Measurements from ENCODE around the gene SPTBN5.

DNA sequence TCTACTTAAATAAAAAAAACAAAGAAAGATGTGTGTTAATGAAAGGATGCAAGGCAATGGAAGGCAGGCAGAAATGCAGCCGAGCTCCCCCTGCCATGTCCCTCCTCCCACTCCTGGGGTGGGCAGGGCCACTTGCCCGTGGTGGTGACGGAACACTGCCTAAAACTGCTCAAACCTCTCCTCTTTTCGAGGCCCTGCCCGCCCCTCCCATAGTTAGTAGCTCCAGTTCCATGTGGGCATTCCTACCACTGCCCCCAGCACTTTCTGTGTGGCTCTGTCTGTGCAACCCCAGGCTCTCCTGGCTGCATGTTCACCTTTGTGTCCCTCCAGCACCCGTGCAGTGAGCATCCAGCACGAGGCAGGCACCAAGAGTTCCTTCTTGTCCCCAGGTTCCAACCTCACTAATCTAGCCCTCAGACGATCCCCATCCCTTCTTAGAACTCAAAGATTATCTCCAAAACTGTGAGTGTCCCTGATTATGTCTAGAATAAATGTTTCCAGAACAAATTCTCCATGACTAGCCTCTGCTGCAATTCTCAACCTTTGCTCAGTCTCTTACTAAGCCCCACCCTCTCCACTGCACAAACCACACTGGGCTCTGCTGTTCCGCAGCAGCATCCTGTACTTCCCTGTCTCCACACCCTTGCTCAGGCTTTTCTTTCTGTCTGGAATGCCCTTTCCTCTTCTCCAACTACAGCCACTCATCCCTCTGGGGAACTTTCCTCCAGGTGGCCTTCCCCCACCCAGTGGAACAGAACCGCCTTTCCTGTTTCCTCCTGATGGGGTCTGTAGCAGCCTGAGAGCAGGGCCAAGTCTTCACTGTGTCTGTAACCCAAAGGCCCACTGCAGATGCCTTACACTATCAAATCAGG, 32.6 kb upstream of the SPTBN5 start:
- TF ChIP-seq, protein P1, sequence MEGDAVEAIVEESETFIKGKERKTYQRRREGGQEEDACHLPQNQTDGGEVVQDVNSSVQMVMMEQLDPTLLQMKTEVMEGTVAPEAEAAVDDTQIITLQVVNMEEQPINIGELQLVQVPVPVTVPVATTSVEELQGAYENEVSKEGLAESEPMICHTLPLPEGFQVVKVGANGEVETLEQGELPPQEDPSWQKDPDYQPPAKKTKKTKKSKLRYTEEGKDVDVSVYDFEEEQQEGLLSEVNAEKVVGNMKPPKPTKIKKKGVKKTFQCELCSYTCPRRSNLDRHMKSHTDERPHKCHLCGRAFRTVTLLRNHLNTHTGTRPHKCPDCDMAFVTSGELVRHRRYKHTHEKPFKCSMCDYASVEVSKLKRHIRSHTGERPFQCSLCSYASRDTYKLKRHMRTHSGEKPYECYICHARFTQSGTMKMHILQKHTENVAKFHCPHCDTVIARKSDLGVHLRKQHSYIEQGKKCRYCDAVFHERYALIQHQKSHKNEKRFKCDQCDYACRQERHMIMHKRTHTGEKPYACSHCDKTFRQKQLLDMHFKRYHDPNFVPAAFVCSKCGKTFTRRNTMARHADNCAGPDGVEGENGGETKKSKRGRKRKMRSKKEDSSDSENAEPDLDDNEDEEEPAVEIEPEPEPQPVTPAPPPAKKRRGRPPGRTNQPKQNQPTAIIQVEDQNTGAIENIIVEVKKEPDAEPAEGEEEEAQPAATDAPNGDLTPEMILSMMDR (conservative IDR thresholded peaks at IDR 0.05; ENCODE audit: low read depth, low read length): no peak; the same call in 1 of the 2 replicates
- no peak for TF ChIP-seq EZH2phosphoT487 (IDR thresholded peaks at IDR 0.05; ENCODE audit: borderline replicate concordance, low read length)

All from PC-3 (cell line).